Natural killer cell treated with Interleukin-12 subunit alpha and Interleukin-12 subunit beta and Interleukin-15 and Interleukin-18, amount 100 ng/mL, for 72 hours (primary cell): ENCODE measurements around the gene TFDP2. TPM values are rescaled to one million over a fixed set of nuclear protein-coding genes. Genes with fewer than 3 reads are reported as not detected.
"Not testable (repeated sequence)": the region's sequence is repeated elsewhere in the genome, so short reads cannot be mapped to it uniquely, and the experiment has no call there.

Source experiments
- ATAC-seq, 2 donors: fragments of 150-1000 bp; cut with Tn5 transposase in 1 of 2; sonication (Bioruptor Pico), chemical (Tn5 transposase) in 1 of 2; 2 replicates each; pipeline ENCODE4 v1.10.0; 2021
- DNase-seq: peaks from one replicate; pipeline ENCODE4 v3.0.0; 2022; ENCODE audit warnings: low spot score
- H3K27ac Mint-ChIP-seq, 2 donors: 1 replicate in 1 of 2; 2 replicates in 1 of 2; pipeline ENCODE4 v1.8.0; 2022; ENCODE audit warnings: mixed read lengths in 2 of 2, mild to moderate bottlenecking in 1 of 2, moderate library complexity in 1 of 2
- H3K27me3 Mint-ChIP-seq, 2 donors: 1 replicate in 1 of 2; 2 replicates in 1 of 2; pipeline ENCODE4 v1.8.0; 2022; ENCODE audit warnings: mixed read lengths in 2 of 2
- H3K36me3 Mint-ChIP-seq: one replicate; pipeline ENCODE4 v1.8.0; 2022; ENCODE audit warnings: mixed read lengths
- H3K4me1 Mint-ChIP-seq, 2 donors: 1 replicate in 1 of 2; 2 replicates in 1 of 2; pipeline ENCODE4 v1.8.0; 2022; ENCODE audit warnings: low read depth in 2 of 2, mixed read lengths in 2 of 2, mild to moderate bottlenecking in 1 of 2
- H3K4me3 Mint-ChIP-seq: one replicate; pipeline ENCODE4 v1.8.0; 2022; ENCODE audit warnings: mixed read lengths
- H3K9me3 Mint-ChIP-seq: 2 replicates; pipeline ENCODE4 v1.8.0; 2022; ENCODE audit warnings: mixed read lengths
- total RNA-seq, 2 donors: library from RNA; stranded (reverse); gene quantifications; one replicate each; pipeline ENCODE4 v1.2.3, GENCODE V29; 2022

Gene TFDP2
- total RNA-seq, 2 donors from 2014 or later, result 37.1 to 47.8 TPM

DNA sequence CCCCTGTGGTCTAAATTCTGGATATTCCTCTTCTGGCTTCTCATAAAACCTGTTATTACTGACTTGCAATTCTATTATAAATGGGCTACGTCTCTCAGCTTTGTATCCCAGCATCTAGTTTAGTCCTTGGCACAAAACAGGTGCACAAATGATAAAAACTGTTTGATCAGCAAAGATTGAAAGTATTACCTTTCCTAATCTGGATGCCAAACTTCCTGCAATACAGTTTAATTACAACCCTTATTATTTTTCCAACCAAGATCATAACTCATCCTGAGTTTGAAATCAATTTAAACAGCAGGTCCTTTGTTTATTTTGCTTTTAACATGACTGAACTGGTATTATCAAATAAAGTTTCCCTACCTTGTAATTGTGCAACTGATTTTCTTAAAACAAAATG, 140.3 kb downstream of the TFDP2 start:
- Mint-ChIP-seq H3K36me3 (no peaks in the 10 kb centered on the region), H3K4me3 (no peak overlapping the region), H3K4me1 (peaks cover 12% of the 10 kb centered on the region in 2 donors), H3K27ac (no peak overlapping the region), H3K9me3 (no peaks in the 10 kb centered on the region), H3K27me3 (no peaks in the 10 kb centered on the region)
- ATAC-seq (no peak), DNase-seq (no peak)

DNA sequence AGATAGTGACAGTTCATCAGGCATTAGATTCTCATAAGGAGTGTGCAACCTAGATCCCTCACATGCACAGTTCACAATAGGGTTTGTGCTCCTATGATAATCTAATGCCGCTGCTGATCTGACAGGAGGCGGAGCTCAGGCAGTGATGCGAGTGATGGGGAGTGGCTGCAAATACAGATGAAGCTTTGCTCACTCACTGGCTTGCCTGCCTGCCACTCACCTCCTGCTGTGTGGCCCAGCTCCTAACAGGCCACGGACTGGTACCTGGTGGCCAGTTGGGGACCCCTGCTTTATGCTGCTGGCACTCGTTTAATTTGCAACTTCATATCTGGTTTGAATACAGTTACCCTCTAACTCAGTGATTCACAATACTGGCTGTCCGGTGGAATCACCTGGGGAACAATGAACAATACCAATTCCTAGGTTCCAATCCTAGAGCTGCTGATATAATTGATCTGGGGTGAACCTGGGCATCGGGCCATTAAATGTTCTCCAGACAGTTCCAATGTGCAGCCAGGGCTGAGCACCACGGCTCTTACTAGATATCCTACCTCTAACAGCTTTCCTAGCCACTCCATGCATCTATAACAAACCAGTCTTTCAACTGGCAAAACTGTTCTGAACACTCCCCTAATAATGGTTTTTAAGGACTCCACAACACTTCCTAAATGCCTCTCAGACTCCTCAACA, 141.5 kb downstream of the TFDP2 start:
- peaks cover 12% of the 10 kb centered on the region in 2 donors for H3K4me1 Mint-ChIP-seq
- H3K9me3 Mint-ChIP-seq, result no peaks in the 10 kb centered on the region
- no peaks in the 10 kb centered on the region for H3K27me3 Mint-ChIP-seq
- no peak overlapping the region for H3K27ac Mint-ChIP-seq
- no peak for DNase-seq
- H3K4me3 Mint-ChIP-seq, result no peak overlapping the region
- ATAC-seq, result no peak
- H3K36me3 Mint-ChIP-seq, result no peaks in the 10 kb centered on the region

DNA sequence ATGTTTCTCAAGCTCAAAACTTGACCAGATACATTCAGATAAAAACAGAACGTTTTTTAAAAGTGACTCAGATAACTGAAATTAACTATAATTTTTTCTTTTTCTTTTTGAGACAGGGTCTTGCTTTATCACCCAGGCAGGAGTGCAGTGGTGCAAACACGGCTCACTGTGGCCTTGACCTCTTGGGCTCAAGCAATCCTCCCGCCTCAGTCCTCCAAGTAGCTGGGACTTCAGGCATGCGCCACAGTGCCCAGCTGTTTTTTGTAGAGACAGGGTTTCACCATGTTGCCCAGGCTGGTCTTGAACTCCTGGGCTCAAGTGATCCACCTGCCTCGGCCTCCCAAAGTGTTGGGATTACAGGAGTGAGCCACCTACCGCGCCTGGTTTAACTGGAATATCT, 144.4 kb downstream of the TFDP2 start:
- H3K4me3 Mint-ChIP-seq, H3K9me3 Mint-ChIP-seq, H3K36me3 Mint-ChIP-seq, H3K27ac Mint-ChIP-seq, DNase-seq, H3K27me3 Mint-ChIP-seq, ATAC-seq: not testable (repeated sequence)
- peaks cover 12 to 18% of the 10 kb centered on the region in 2 donors for H3K4me1 Mint-ChIP-seq

DNA sequence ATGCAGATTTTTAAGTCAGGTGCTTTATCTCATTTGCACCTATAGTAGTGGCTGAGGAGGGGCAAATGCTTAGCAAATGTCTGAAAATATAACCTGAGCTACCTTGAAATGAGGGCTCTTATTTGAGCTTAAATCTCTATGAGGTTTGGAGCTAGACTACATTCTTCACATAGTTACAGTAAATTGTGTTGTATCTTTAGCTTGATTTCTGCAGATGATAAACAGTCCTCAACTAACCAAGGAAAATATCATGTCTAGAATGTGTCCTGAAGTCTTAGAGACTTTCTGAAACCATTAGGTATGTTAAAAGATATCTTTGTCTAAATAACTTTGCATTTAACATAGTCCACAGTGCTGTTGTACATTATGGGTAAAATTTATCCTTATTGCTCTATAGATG, 145.3 kb downstream of the TFDP2 start:
- Mint-ChIP-seq H3K27ac (no peak overlapping the region), H3K4me1 (peaks cover 12 to 17% of the 10 kb centered on the region in 2 donors), H3K36me3 (no peaks in the 10 kb centered on the region), H3K9me3 (no peaks in the 10 kb centered on the region), H3K27me3 (no peaks in the 10 kb centered on the region), H3K4me3 (no peak overlapping the region)
- ATAC-seq (no peak), DNase-seq (no peak)

DNA sequence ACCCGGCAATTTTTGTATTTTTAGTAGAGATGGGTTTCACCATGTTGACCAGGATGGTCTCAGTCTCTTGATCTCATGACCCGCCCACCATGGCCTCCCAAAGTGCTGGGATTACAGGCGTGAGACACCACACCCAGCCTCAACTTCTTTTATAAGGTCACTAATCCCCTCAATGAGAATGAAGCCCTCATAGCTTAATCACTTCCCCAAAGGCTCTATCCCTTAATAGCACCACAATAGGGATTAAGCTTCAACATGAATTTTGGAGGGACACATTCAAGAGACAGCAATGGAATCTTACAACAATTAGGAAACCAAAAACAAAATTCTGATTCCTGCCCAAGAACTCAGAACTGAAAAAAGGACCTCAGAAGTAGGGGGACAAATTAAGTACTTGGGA, 146.1 kb downstream of the TFDP2 start:
- DNase-seq (no peak), ATAC-seq (no peak)
- Mint-ChIP-seq H3K27ac (no peak overlapping the region), H3K4me3 (no peak overlapping the region), H3K9me3 (no peaks in the 10 kb centered on the region), H3K4me1 (peaks cover 10 to 14% of the 10 kb centered on the region in 2 donors), H3K27me3 (no peaks in the 10 kb centered on the region), H3K36me3 (no peaks in the 10 kb centered on the region)

DNA sequence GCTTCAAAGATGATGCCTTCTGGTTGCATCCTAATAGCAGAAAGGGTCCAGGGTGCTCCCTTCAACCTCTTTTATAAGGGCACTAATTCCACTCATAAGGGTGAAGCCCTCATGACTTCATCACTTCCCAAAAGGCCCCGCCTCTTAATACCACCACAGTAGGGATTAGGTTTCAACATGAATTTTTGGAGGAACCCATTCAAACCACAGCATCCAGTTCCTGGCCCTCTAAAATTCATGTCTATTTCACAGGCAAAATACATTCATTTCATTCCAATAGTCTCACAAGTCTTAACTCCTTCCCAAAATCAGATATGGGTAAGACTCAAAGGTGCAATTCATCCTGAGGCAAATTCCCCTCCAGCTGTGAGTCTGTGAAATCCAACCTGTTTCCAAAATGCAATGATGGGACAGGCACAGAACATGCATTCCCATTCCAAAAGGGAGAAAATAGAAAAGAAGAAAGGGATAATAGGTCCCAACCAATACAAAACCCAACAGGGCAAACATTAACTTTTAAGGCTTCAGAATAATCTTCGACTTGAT, 148.9 kb downstream of the TFDP2 start:
- DNase-seq (no peak), ATAC-seq (no peak)
- Mint-ChIP-seq H3K36me3 (no peaks in the 10 kb centered on the region), H3K4me1 (peaks cover 0 to 6% of the 10 kb centered on the region in 2 donors), H3K4me3 (no peak overlapping the region), H3K27ac (no peak overlapping the region), H3K27me3 (no peaks in the 10 kb centered on the region), H3K9me3 (no peaks in the 10 kb centered on the region)

DNA sequence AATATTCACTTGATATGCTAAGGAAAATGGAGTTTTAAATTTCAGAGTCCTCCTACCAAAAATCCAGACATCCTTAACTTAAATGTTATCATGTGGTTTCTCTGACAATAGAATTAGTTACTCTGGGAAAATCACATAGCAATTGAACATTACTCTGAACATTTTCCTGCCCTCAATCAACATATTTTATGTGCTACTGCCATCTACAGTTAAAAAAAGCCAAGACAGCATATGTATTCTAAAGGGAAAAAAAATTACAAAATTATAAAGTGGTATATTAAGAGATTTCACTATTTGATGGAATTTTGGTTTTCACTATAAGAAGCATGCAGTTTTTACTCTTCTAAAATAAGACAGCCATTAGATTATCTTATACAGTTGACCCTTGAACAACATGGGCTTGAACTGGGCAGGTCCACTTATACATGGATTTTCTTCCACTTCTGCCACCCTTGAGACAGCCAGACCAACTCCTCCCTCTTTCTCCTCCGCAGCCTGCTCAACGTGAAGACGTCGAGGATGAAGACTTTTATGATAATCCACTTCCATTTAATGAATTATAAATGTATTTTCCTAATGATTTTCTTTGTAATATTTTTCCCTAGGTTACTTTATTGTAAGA, 150.6 kb downstream of the TFDP2 start:
- Mint-ChIP-seq H3K9me3 (no peaks in the 10 kb centered on the region), H3K27ac (peak overlapping the region in 1 of 2 donors; percentile 44), H3K4me1 (peaks cover 0 to 6% of the 10 kb centered on the region in 2 donors), H3K27me3 (no peaks in the 10 kb centered on the region), H3K36me3 (no peaks in the 10 kb centered on the region), H3K4me3 (no peak overlapping the region)
- DNase-seq, result no peak
- ATAC-seq, result no peak

DNA sequence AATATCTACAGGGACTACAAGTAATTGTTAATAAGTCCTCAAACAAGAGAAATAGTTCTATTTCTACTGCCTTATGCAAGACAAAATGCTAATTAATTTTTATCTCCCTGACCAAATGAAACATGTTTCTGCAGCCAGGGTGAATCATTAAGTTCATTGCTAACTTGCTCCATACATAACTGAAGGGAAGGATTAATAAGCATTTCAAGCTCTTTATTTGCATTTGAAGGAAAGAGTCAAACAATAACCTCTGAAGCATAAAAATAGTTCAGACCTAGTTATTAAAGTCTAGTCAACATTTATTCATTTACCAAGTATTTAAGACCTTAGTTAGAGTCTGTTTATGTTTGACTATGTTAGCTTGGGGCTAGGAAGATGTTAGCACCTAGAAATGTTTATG, 152.9 kb downstream of the TFDP2 start:
- Mint-ChIP-seq H3K27ac (no peak overlapping the region), H3K9me3 (no peaks in the 10 kb centered on the region), H3K4me1 (peaks cover 5 to 11% of the 10 kb centered on the region in 2 donors), H3K27me3 (no peaks in the 10 kb centered on the region), H3K36me3 (no peaks in the 10 kb centered on the region), H3K4me3 (no peak overlapping the region)
- DNase-seq, result no peak
- ATAC-seq, result no peak

DNA sequence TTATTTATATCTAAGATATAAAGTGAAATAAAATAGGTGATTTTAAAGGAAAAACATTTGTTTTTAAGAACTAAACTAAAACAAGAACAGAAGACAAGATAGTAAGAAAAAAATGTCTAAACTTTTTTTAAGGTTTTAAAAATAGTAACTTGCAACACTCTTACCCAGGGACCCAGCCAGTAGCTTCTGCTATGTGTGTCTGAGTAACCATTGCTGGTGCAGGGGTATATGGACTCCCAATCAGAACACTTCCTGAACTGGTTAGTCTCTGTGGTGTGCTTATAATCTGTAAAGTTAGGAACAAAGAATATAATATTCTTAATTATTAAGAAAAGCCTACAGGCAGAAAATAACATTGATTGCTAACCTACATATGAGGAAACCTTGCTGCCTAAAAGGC, 154.5 kb downstream of the TFDP2 start:
- H3K27ac Mint-ChIP-seq, result no peak overlapping the region
- no peaks in the 10 kb centered on the region for H3K9me3 Mint-ChIP-seq
- DNase-seq, result no peak
- H3K27me3 Mint-ChIP-seq, result no peaks in the 10 kb centered on the region
- no peak for ATAC-seq
- no peaks in the 10 kb centered on the region for H3K36me3 Mint-ChIP-seq
- peaks cover 5 to 7% of the 10 kb centered on the region in 2 donors for H3K4me1 Mint-ChIP-seq
- H3K4me3 Mint-ChIP-seq, result no peak overlapping the region

DNA sequence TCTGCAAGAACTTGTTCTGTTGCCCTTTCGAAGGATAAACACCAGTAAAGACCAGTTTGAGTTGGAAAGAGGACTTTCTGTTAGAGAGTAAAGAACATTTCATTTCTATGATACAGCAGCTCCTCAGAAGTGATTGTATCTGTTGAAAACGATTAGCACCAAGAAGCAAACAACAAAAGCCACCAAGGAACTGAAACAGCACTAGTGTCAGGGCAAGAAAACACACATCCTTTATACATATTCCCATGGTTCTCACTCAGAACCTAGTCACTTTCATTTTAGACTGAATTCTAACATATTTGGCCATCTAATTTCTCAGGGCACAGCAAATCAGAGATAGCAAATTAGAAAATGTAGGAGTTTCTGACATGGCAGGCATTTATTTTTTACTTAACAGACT, 156.8 kb downstream of the TFDP2 start:
- H3K36me3 Mint-ChIP-seq, result no peaks in the 10 kb centered on the region
- DNase-seq, result no peak
- no peaks in the 10 kb centered on the region for H3K9me3 Mint-ChIP-seq
- H3K27me3 Mint-ChIP-seq, result no peaks in the 10 kb centered on the region
- H3K4me1 Mint-ChIP-seq, result peaks cover 5 to 10% of the 10 kb centered on the region in 2 donors
- no peak overlapping the region for H3K4me3 Mint-ChIP-seq
- peak overlapping the region in 1 of 2 donors; percentile 58 for H3K27ac Mint-ChIP-seq
- no peak for ATAC-seq

DNA sequence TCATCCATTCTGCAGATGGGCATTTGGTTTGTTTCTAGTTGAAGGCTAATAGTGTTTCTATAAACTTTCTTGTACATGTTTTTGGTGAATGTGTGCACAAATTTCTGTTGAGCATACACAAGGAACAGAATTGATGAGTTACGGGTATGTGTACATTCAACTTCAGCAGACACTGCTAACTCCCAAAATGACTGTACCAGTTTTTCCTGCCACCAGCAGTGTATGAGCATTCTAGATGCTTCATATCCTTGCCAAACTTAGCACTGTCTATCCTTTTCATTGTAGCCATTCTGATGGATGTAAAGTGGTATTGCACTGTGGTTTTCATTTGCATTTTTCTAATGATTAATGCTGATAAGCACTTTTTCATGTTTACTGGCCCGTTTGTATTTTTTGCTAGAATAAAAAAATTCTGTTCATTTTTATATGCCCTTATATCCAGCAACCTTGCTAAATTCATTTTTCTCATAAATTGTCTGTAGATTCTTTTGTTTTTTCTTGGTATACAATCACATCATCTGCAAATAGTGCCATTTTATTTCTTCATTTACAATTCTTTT, 162.7 kb downstream of the TFDP2 start:
- no peak overlapping the region for H3K4me3 Mint-ChIP-seq
- DNase-seq, result no peak
- H3K27me3 Mint-ChIP-seq, result no peaks in the 10 kb centered on the region
- no peaks in the 10 kb centered on the region for H3K36me3 Mint-ChIP-seq
- ATAC-seq, result no peak
- no peak overlapping the region for H3K27ac Mint-ChIP-seq
- no peaks in the 10 kb centered on the region for H3K9me3 Mint-ChIP-seq
- peaks cover 3 to 4% of the 10 kb centered on the region in 2 donors for H3K4me1 Mint-ChIP-seq

DNA sequence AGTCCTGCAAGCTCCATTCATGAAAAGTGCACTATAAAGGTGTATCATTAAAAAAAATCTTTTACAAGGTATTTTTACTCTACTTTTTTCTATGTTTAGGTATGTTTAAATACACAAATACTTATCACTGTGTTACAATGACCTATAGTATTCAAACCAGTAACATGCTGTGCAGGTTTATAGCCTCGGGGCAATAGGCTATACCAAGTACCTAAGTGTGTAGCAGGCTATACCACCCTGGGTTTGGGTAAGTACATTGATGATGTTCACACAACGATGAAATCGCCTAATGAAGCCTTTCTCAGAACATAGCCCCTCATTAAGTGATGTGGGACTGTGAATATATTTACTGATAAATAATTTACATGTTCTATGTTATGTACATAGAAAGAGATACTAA, 168.3 kb downstream of the TFDP2 start:
- Mint-ChIP-seq H3K27ac (no peak overlapping the region), H3K9me3 (no peaks in the 10 kb centered on the region), H3K36me3 (no peaks in the 10 kb centered on the region), H3K27me3 (no peaks in the 10 kb centered on the region), H3K4me3 (no peak overlapping the region), H3K4me1 (no peaks in the 10 kb centered on the region)
- no peak for ATAC-seq
- DNase-seq, result no peak

DNA sequence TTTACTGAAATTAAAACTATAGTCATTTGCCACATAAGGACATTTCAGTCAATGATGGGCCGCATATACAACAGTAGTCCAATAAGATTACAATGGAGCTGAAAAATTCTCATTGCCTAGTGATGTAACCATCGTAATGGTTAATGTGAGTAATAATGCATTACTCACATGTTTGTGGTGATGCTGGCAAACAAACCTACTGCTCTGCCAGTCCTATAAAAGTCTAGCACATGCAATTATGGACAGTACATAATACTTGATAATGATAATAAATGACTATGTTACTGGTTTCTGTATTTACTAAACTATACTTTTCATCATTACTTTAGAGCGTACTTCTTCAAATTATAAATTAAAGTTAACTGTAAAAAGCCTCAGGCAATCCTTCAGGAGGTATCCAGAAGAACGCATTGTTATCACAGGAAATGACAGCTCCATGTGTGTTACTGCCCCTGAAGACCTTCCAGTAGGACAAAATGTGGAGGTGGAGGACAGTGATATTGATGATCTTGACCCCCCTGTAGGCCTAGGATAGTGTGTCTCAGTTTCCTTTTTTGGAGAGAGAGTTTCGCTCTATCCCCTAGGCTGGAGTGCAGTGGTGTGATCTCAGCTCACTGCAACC, 170.2 kb downstream of the TFDP2 start:
- Mint-ChIP-seq H3K27ac (no peak overlapping the region), H3K4me3 (no peak overlapping the region), H3K27me3 (no peaks in the 10 kb centered on the region), H3K9me3 (no peaks in the 10 kb centered on the region), H3K36me3 (no peaks in the 10 kb centered on the region), H3K4me1 (no peaks in the 10 kb centered on the region)
- no peak for DNase-seq
- ATAC-seq, result no peak

DNA sequence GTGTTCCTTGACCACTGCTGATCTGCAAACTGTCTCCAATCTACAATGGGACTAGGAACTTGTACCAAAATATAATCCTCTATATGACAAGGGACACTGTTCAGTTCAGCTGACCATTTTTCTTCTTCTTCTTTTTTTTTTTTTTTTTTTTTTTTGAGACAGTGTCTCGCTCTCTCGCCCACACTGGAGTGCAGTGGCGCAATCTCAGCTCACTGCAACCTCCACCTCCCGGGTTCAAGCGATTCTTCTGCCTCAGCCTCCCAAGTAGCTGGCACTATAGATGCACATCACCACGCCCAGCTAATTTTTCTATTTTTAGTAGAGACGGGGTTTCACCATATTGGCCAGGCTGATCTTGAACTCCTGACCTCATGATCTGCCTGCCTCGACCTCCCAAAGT, 174.6 kb downstream of the TFDP2 start:
- not testable (repeated sequence) for H3K4me1 Mint-ChIP-seq, H3K9me3 Mint-ChIP-seq, H3K27me3 Mint-ChIP-seq, H3K36me3 Mint-ChIP-seq, ATAC-seq, DNase-seq, H3K4me3 Mint-ChIP-seq, H3K27ac Mint-ChIP-seq
